ENCODE data around the gene CPT1B. TPM values are rescaled to one million over a fixed set of nuclear protein-coding genes. Genes with fewer than 3 reads are reported as not detected.

The CPT1B gene
- polyA plus RNA-seq, 1 donor from 2014 or later = 72.4 TPM

DNA sequence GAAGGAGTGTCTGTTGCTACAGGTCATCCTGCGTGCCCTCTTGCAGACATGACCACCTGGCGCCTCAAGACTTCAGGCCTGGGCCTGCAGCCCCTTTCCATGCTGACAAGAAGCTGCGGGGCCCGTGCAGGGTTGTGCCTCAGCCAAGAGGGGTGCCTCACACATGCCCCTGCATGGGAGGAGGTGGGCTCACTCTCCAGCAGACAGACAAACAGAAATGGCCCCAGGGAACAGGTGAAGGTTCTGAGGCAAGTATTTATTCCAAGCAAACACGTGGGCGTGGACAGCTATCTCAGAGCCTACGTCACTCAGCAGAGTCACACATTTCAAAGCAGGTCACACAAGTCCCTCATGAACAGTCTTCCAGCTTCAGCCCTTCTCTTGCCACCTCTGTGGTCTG lies 9.6 kb downstream of the CPT1B start:
- no peaks in the 10 kb centered on the region for H3F3A ChIP-seq (ENCODE audit: insufficient read depth, low read length, poor library complexity, severe bottlenecking)
- no peaks in the 10 kb centered on the region for H3K9me2 ChIP-seq (ENCODE audit: insufficient read depth, low read length)
- no peak overlapping the region for H3K4me2 ChIP-seq (ENCODE audit: low read length)
- no peak overlapping the region for H2AFZ ChIP-seq (ENCODE audit: low read depth, low read length)
- H3K9ac ChIP-seq (ENCODE audit: low read length) = no peak overlapping the region
- no peaks in the 10 kb centered on the region for H3K79me2 ChIP-seq (replicated peaks; ENCODE audit: insufficient read depth, low read length)
- TF ChIP-seq POLR2AphosphoS5 (IDR thresholded peaks at IDR 0.05) (no peak), SMC3 (conservative IDR thresholded peaks at IDR 0.05; ENCODE audit: poor library complexity) (no peak), TAF1 (IDR thresholded peaks at IDR 0.05; ENCODE audit: low read depth) (no peak), EZH2 (IDR thresholded peaks at IDR 0.05; ENCODE audit: borderline replicate concordance, insufficient read depth, low read length, poor library complexity, severe bottlenecking) (no peak), RAD21 (conservative IDR thresholded peaks at IDR 0.05) (no peak), MXI1 (conservative IDR thresholded peaks at IDR 0.05; ENCODE audit: poor library complexity, severe bottlenecking) (no peak), EP300 (conservative IDR thresholded peaks at IDR 0.05; ENCODE audit: poor library complexity, severe bottlenecking) (no peak)
- TF ChIP-seq, protein P1, sequence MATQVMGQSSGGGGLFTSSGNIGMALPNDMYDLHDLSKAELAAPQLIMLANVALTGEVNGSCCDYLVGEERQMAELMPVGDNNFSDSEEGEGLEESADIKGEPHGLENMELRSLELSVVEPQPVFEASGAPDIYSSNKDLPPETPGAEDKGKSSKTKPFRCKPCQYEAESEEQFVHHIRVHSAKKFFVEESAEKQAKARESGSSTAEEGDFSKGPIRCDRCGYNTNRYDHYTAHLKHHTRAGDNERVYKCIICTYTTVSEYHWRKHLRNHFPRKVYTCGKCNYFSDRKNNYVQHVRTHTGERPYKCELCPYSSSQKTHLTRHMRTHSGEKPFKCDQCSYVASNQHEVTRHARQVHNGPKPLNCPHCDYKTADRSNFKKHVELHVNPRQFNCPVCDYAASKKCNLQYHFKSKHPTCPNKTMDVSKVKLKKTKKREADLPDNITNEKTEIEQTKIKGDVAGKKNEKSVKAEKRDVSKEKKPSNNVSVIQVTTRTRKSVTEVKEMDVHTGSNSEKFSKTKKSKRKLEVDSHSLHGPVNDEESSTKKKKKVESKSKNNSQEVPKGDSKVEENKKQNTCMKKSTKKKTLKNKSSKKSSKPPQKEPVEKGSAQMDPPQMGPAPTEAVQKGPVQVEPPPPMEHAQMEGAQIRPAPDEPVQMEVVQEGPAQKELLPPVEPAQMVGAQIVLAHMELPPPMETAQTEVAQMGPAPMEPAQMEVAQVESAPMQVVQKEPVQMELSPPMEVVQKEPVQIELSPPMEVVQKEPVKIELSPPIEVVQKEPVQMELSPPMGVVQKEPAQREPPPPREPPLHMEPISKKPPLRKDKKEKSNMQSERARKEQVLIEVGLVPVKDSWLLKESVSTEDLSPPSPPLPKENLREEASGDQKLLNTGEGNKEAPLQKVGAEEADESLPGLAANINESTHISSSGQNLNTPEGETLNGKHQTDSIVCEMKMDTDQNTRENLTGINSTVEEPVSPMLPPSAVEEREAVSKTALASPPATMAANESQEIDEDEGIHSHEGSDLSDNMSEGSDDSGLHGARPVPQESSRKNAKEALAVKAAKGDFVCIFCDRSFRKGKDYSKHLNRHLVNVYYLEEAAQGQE (IDR thresholded peaks at IDR 0.05; ENCODE audit: borderline replicate concordance) = no peak
- TF ChIP-seq, protein P2, sequence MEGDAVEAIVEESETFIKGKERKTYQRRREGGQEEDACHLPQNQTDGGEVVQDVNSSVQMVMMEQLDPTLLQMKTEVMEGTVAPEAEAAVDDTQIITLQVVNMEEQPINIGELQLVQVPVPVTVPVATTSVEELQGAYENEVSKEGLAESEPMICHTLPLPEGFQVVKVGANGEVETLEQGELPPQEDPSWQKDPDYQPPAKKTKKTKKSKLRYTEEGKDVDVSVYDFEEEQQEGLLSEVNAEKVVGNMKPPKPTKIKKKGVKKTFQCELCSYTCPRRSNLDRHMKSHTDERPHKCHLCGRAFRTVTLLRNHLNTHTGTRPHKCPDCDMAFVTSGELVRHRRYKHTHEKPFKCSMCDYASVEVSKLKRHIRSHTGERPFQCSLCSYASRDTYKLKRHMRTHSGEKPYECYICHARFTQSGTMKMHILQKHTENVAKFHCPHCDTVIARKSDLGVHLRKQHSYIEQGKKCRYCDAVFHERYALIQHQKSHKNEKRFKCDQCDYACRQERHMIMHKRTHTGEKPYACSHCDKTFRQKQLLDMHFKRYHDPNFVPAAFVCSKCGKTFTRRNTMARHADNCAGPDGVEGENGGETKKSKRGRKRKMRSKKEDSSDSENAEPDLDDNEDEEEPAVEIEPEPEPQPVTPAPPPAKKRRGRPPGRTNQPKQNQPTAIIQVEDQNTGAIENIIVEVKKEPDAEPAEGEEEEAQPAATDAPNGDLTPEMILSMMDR (IDR thresholded peaks at IDR 0.05; ENCODE audit: poor library complexity, severe bottlenecking) = no peak
- H3K27me3 ChIP-seq (ENCODE audit: insufficient read depth, low read depth, low read length) = no peaks in the 10 kb centered on the region
- H3K4me3 ChIP-seq (ENCODE audit: low read length) = no peak overlapping the region
- H3K36me3 ChIP-seq (ENCODE audit: insufficient read depth, low read length) = peaks cover 4% of the 10 kb centered on the region
- H3K27ac ChIP-seq (ENCODE audit: low read length) = no peak overlapping the region
- H4K20me1 ChIP-seq (ENCODE audit: insufficient read depth) = no peaks in the 10 kb centered on the region
- H3K9me3 ChIP-seq (ENCODE audit: low read length) = no peaks in the 10 kb centered on the region

DNA sequence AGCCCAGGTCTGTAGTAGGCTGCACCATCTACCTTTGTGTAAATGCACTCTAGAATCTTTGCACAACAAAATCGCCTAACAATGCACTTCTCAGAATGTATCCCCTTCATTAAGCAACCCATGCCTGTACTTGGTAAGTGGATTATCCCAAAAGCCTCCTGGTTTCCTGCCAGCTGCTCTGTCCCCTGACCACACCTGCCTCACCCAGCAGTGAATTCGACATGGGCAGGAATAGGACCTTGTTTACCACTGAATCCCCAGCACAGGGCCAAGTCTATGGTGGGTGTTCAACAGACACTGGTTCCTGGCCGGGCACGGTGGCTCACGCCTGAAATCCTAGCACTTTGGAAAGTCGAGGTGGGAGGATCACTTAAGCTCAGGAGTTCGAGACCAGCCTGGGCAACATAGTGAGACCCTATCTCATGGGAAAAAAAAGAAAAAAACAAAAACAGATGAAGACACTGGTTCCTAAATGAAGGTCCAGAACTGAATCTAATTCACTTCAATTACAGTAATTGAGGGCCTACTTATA lies 10.4 kb downstream of the CPT1B start:
- no peaks in the 10 kb centered on the region for H3K27me3 ChIP-seq (ENCODE audit: insufficient read depth, low read depth, low read length)
- H3K4me2 ChIP-seq (ENCODE audit: low read length) = no peak overlapping the region
- H3K36me3 ChIP-seq (ENCODE audit: insufficient read depth, low read length) = peaks cover 4% of the 10 kb centered on the region
- no peaks in the 10 kb centered on the region for H4K20me1 ChIP-seq (ENCODE audit: insufficient read depth)
- H3K9me3 ChIP-seq (ENCODE audit: low read length) = no peaks in the 10 kb centered on the region
- no peak overlapping the region for H3K9ac ChIP-seq (ENCODE audit: low read length)
- H3K79me2 ChIP-seq (replicated peaks; ENCODE audit: insufficient read depth, low read length) = no peaks in the 10 kb centered on the region
- no peaks in the 10 kb centered on the region for H3K9me2 ChIP-seq (ENCODE audit: insufficient read depth, low read length)
- no peak overlapping the region for H2AFZ ChIP-seq (ENCODE audit: low read depth, low read length)
- TF ChIP-seq MXI1 (conservative IDR thresholded peaks at IDR 0.05; ENCODE audit: poor library complexity, severe bottlenecking) (no peak), RAD21 (conservative IDR thresholded peaks at IDR 0.05) (no peak), EP300 (conservative IDR thresholded peaks at IDR 0.05; ENCODE audit: poor library complexity, severe bottlenecking) (no peak), SMC3 (conservative IDR thresholded peaks at IDR 0.05; ENCODE audit: poor library complexity) (no peak), EZH2 (IDR thresholded peaks at IDR 0.05; ENCODE audit: borderline replicate concordance, insufficient read depth, low read length, poor library complexity, severe bottlenecking) (no peak)
- TF ChIP-seq, protein P2 (IDR thresholded peaks at IDR 0.05; ENCODE audit: poor library complexity, severe bottlenecking) = no peak
- H3F3A ChIP-seq (ENCODE audit: insufficient read depth, low read length, poor library complexity, severe bottlenecking) = no peaks in the 10 kb centered on the region
- no peak overlapping the region for H3K4me3 ChIP-seq (ENCODE audit: low read length)
- no peak overlapping the region for H3K27ac ChIP-seq (ENCODE audit: low read length)

Data from neural cell (in vitro differentiated cells).